HepG2 (cell line): ENCODE results near the gene RFC1. TPM values are rescaled to one million over a fixed set of nuclear protein-coding genes. Genes with fewer than 3 reads are reported as not detected.

Source experiments
- FOSL1 ChIP-seq: sonication (generic); formaldehyde crosslinking; IDR thresholded peaks from 2 replicates; pipeline ENCODE4 v1.9.0; 2021; ENCODE audit warnings: missing genetic modification reagents, borderline replicate concordance
- HNF4G ChIP-seq, 2 experiments: sonication (generic) in 1 of 2; formaldehyde crosslinking in 1 of 2; IDR thresholded peaks; 2 replicates each; pipeline versions ENCODE4 v1.4.0 to v1.6.1; 2011 to 2020; ENCODE audit warnings: borderline replicate concordance in 2 of 2, low read depth in 2 of 2, mild to moderate bottlenecking in 2 of 2, low read length in 1 of 2, missing genetic modification reagents in 1 of 2, moderate library complexity in 1 of 2
- HOXA7 ChIP-seq: sonication (generic); formaldehyde crosslinking; IDR thresholded peaks from 2 replicates; pipeline ENCODE4 v1.8.1; 2022; ENCODE audit warnings: mild to moderate bottlenecking, missing genetic modification reagents, moderate library complexity
- KLF6 ChIP-seq: IDR thresholded peaks from 2 replicates; pipeline ENCODE4 v1.8.0; 2016; ENCODE audit warnings: missing biosample characterization, missing genetic modification reagents
- MXD4 ChIP-seq: IDR thresholded peaks from 2 replicates; pipeline ENCODE4 v1.6.1; 2016; ENCODE audit warnings: mild to moderate bottlenecking, missing biosample characterization, missing genetic modification reagents
- NKX3-1 ChIP-seq: sonication (generic); formaldehyde crosslinking; IDR thresholded peaks from 2 replicates; pipeline ENCODE4 v1.5.0; 2020; ENCODE audit warnings: missing genetic modification reagents
- RFX5 ChIP-seq: IDR thresholded peaks from 2 replicates; pipeline ENCODE4 v1.6.1; 2011; ENCODE audit warnings: low read depth, low read length, improper control_type of control experiment
- RFXANK ChIP-seq: IDR thresholded peaks from 2 replicates; pipeline ENCODE4 v1.6.1; 2016
- SOX5 ChIP-seq: IDR thresholded peaks from 2 replicates; pipeline ENCODE4 v1.6.1; 2016; ENCODE audit warnings: borderline replicate concordance
- THAP11 ChIP-seq: IDR thresholded peaks from 2 replicates; pipeline ENCODE4 v1.6.1; 2016; ENCODE audit warnings: missing biosample characterization, missing genetic modification reagents
- ZBTB8A ChIP-seq: sonication (generic); formaldehyde crosslinking; IDR thresholded peaks from 2 replicates; pipeline ENCODE4 v1.4.0; 2020; ENCODE audit warnings: mild to moderate bottlenecking, low read depth, missing genetic modification reagents, borderline replicate concordance
- ZNF253 ChIP-seq: sonication (generic); formaldehyde crosslinking; IDR thresholded peaks from 2 replicates; pipeline ENCODE4 v1.8.0; 2022; ENCODE audit warnings: mild to moderate bottlenecking, missing genetic modification reagents, borderline replicate concordance
- ZNF382 ChIP-seq: sonication (generic); formaldehyde crosslinking; IDR thresholded peaks from 2 replicates; pipeline ENCODE4 v1.5.0; 2020; ENCODE audit warnings: missing genetic modification reagents, mild to moderate bottlenecking, borderline replicate concordance
- ZNF562 ChIP-seq: sonication (generic); formaldehyde crosslinking; IDR thresholded peaks from 2 replicates; pipeline ENCODE4 v1.8.0; 2022; ENCODE audit warnings: missing genetic modification reagents, borderline replicate concordance
- ZNF674 ChIP-seq: sonication (generic); formaldehyde crosslinking; IDR thresholded peaks from 2 replicates; pipeline ENCODE4 v1.5.0; 2020; ENCODE audit warnings: low read depth, mild to moderate bottlenecking, missing genetic modification reagents
- polyA plus RNA-seq, 8 experiments: library from polyadenylated mRNA; depleted of rRNA in 3 of 8; stranded (reverse) in 7 of 8; unstranded in 1 of 8; fragments of >200 nt; fragmentation: Illumina TruSeq in 4 of 8; extraction: Trizol in 4 of 8; gene quantifications; 2 replicates each; pipeline versions ENCODE4 v1.2.1 to v1.2.3, GENCODE V29; 2011 to 2016; ENCODE audit warnings: low read depth in 4 of 8, missing spikeins in 1 of 8, mixed read lengths in 1 of 8; ENCODE audit not compliant: insufficient read depth in 1 of 8
- total RNA-seq, 5 experiments: library from RNA; depleted of rRNA; stranded (reverse); fragments of >200 nt; fragmentation: Illumina TruSeq; extraction: Trizol; gene quantifications; 2 replicates each; pipeline ENCODE4 v1.2.3, GENCODE V29; 2016; ENCODE audit warnings: low read depth in 1 of 5
- TF ChIP-seq, protein P1 (sequence below), 2 experiments: sonication (generic) in 1 of 2; formaldehyde crosslinking in 1 of 2; IDR thresholded peaks; 2 replicates each; pipeline versions ENCODE4 v1.5.1 to v1.6.1; 2011 to 2020; ENCODE audit warnings: borderline replicate concordance in 1 of 2, low read depth in 1 of 2, low read length in 1 of 2, mild to moderate bottlenecking in 1 of 2, missing genetic modification reagents in 1 of 2, moderate library complexity in 1 of 2
- TF ChIP-seq, protein P2 (sequence below): IDR thresholded peaks from 2 replicates; pipeline ENCODE4 v1.6.1; 2016; ENCODE audit warnings: low read depth, missing genetic modification reagents, missing compliant biosample characterization
- TF ChIP-seq, protein P3 (sequence below): sonication (generic); formaldehyde crosslinking; IDR thresholded peaks from 2 replicates; pipeline ENCODE4 v1.4.0; 2020; ENCODE audit warnings: missing genetic modification reagents, borderline replicate concordance

RFC1 gene
- total and polyA plus RNA-seq, 2 of the 13 experiments (the other 11 are each of a cell fraction or from before 2014, with no cell fraction given) = 15.9 to 78.8 TPM

DNA sequence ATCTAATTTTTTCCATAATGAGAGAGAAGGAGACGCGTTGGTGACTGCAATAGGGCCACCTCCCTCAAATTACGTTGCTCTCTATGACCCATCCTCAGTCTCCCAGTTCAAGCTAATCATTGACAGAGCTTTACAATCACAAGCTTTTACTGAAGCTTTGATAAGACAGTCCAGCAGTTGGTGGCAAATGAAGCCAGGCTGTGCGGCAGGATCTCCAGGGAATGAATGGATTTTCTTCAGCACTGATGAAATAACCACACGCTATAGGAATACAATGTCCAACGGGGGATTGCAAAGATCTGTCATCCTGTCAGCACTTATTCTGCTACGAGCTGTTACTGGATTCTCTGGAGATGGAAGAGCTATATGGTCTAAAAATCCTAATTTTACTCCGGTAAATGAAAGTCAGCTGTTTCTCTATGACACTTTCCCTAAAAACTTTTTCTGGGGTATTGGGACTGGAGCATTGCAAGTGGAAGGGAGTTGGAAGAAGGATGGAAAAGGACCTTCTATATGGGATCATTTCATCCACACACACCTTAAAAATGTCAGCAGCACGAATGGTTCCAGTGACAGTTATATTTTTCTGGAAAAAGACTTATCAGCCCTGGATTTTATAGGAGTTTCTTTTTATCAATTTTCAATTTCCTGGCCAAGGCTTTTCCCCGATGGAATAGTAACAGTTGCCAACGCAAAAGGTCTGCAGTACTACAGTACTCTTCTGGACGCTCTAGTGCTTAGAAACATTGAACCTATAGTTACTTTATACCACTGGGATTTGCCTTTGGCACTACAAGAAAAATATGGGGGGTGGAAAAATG, 40.8 kb upstream of the RFC1 start, which contains the start of gene KLB (continued):
- TF ChIP-seq FOSL1 = no peak
- TF ChIP-seq, protein P1, sequence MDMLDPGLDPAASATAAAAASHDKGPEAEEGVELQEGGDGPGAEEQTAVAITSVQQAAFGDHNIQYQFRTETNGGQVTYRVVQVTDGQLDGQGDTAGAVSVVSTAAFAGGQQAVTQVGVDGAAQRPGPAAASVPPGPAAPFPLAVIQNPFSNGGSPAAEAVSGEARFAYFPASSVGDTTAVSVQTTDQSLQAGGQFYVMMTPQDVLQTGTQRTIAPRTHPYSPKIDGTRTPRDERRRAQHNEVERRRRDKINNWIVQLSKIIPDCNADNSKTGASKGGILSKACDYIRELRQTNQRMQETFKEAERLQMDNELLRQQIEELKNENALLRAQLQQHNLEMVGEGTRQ (IDR thresholded peaks at IDR 0.05; ENCODE audit: low read depth, low read length) = no peak
- TF ChIP-seq, protein P1 (CRISPR knock-in tag; IDR thresholded peaks at IDR 0.05; ENCODE audit: borderline replicate concordance) = no peak
- TF ChIP-seq, protein P2, sequence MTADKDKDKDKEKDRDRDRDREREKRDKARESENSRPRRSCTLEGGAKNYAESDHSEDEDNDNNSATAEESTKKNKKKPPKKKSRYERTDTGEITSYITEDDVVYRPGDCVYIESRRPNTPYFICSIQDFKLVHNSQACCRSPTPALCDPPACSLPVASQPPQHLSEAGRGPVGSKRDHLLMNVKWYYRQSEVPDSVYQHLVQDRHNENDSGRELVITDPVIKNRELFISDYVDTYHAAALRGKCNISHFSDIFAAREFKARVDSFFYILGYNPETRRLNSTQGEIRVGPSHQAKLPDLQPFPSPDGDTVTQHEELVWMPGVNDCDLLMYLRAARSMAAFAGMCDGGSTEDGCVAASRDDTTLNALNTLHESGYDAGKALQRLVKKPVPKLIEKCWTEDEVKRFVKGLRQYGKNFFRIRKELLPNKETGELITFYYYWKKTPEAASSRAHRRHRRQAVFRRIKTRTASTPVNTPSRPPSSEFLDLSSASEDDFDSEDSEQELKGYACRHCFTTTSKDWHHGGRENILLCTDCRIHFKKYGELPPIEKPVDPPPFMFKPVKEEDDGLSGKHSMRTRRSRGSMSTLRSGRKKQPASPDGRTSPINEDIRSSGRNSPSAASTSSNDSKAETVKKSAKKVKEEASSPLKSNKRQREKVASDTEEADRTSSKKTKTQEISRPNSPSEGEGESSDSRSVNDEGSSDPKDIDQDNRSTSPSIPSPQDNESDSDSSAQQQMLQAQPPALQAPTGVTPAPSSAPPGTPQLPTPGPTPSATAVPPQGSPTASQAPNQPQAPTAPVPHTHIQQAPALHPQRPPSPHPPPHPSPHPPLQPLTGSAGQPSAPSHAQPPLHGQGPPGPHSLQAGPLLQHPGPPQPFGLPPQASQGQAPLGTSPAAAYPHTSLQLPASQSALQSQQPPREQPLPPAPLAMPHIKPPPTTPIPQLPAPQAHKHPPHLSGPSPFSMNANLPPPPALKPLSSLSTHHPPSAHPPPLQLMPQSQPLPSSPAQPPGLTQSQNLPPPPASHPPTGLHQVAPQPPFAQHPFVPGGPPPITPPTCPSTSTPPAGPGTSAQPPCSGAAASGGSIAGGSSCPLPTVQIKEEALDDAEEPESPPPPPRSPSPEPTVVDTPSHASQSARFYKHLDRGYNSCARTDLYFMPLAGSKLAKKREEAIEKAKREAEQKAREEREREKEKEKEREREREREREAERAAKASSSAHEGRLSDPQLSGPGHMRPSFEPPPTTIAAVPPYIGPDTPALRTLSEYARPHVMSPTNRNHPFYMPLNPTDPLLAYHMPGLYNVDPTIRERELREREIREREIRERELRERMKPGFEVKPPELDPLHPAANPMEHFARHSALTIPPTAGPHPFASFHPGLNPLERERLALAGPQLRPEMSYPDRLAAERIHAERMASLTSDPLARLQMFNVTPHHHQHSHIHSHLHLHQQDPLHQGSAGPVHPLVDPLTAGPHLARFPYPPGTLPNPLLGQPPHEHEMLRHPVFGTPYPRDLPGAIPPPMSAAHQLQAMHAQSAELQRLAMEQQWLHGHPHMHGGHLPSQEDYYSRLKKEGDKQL (CRISPR knock-in tag) = 0 out of 2 replicates have a peak, but pooled peaks have one; percentile 32
- no peak for TF ChIP-seq ZNF562 (CRISPR knock-in tag)
- peak; percentile 80 for TF ChIP-seq SOX5 (CRISPR knock-in tag)
- no peak for TF ChIP-seq ZNF674 (CRISPR knock-in tag)
- peak; percentile 28; the same call in 1 of the 2 replicates for TF ChIP-seq HNF4G (IDR thresholded peaks at IDR 0.05; ENCODE audit: borderline replicate concordance, low read depth, low read length)
- no peak for TF ChIP-seq HNF4G (CRISPR knock-in tag; IDR thresholded peaks at IDR 0.05; ENCODE audit: borderline replicate concordance, low read depth)
- no peak for TF ChIP-seq RFXANK (CRISPR knock-in tag)
- TF ChIP-seq NKX3-1 (CRISPR knock-in tag) = 0 out of 2 replicates have a peak, but pooled peaks have one; percentile 77
- no peak for TF ChIP-seq ZBTB8A (CRISPR knock-in tag)
- TF ChIP-seq THAP11 (CRISPR knock-in tag) = peak; percentile 48; the same call in 1 of the 2 replicates
- TF ChIP-seq MXD4 (CRISPR knock-in tag) = 0 out of 2 replicates have a peak, but pooled peaks have one; percentile 32
- TF ChIP-seq ZNF253 = no peak
- no peak for TF ChIP-seq HOXA7 (CRISPR knock-in tag)
- no peak for TF ChIP-seq ZNF382 (CRISPR knock-in tag)
- TF ChIP-seq, protein P3, sequence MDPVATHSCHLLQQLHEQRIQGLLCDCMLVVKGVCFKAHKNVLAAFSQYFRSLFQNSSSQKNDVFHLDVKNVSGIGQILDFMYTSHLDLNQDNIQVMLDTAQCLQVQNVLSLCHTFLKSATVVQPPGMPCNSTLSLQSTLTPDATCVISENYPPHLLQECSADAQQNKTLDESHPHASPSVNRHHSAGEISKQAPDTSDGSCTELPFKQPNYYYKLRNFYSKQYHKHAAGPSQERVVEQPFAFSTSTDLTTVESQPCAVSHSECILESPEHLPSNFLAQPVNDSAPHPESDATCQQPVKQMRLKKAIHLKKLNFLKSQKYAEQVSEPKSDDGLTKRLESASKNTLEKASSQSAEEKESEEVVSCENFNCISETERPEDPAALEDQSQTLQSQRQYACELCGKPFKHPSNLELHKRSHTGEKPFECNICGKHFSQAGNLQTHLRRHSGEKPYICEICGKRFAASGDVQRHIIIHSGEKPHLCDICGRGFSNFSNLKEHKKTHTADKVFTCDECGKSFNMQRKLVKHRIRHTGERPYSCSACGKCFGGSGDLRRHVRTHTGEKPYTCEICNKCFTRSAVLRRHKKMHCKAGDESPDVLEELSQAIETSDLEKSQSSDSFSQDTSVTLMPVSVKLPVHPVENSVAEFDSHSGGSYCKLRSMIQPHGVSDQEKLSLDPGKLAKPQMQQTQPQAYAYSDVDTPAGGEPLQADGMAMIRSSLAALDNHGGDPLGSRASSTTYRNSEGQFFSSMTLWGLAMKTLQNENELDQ = no peak
- no peak for TF ChIP-seq RFX5
- 0 out of 2 replicates have a peak, but pooled peaks have one; percentile 19 for TF ChIP-seq KLF6
